CD4-positive, alpha-beta T cell treated with Interleukin-17A for 4 hours (primary cell): Measurements from ENCODE around the gene SPATA1.

Experiments
- DNase-seq: peaks from one replicate; pipeline ENCODE4 v3.0.0-alpha.2; 2020; ENCODE audit warnings: mixed read lengths

SPATA1 gene

GRCh38 chr1:84598418-84598817 is 92.2 kb downstream of the SPATA1 start:
- no peak for DNase-seq

- DNase-seq = no peak
Measured at GRCh38 chr1:84598846-84599741, 92.9 kb downstream of the SPATA1 start.

- DNase-seq = no peak
Measured at GRCh38 chr1:84600796-84601195, 94.6 kb downstream of the SPATA1 start.

GRCh38 chr1:84603223-84603622 is 97.0 kb downstream of the SPATA1 start:
- DNase-seq = no peak

- DNase-seq = no peak
Measured at GRCh38 chr1:84603941-84604830, 98.0 kb downstream of the SPATA1 start.

GRCh38 chr1:84605157-84605556 is 99.0 kb downstream of the SPATA1 start:
- DNase-seq = no peak

GRCh38 chr1:84606977-84607376 is 100.8 kb downstream of the SPATA1 start:
- no peak for DNase-seq

- no peak for DNase-seq
Measured at GRCh38 chr1:84611091-84611490, 104.9 kb downstream of the SPATA1 start.

- DNase-seq = no peak
Measured at GRCh38 chr1:84611796-84612195, 105.6 kb downstream of the SPATA1 start.

- DNase-seq = no peak
Measured at GRCh38 chr1:84613026-84613425, 106.8 kb downstream of the SPATA1 start.

GRCh38 chr1:84613887-84614286 is 107.7 kb downstream of the SPATA1 start:
- no peak for DNase-seq

- no peak for DNase-seq
Measured at GRCh38 chr1:84615790-84616189, 109.6 kb downstream of the SPATA1 start.
